Measurements from ENCODE around the gene TULP4.

DNA sequence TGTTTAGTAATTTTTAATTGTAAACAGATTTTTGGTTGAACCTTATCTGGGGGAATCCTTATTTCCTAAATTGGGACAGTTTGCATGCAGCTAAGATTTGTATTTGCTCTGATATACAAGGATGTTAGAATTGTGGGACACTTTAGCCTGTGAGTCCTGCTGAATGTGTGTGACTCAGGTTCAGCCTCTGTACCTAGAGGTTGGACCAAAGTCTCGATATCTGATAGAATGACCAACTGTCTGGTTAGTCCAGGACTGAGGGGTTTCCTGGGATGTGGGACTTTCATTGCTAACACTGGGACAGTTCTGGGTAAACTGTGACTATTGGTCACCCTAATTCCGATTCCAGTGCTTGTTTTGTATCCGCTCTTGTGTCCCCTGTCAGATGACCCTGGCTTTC lies 20.2 kb upstream of the TULP4 start:
- TF ChIP-seq CTCF (IDR thresholded peaks at IDR 0.05) (no peak), EP300 (IDR thresholded peaks at IDR 0.05) (no peak), POLR2AphosphoS5 (IDR thresholded peaks at IDR 0.05) (no peak)

All from upper lobe of left lung (tissue), 4 donors.